IMR-90 (cell line): ENCODE data around the gene TTLL7. TPM values are rescaled to one million over a fixed set of nuclear protein-coding genes. Genes with fewer than 3 reads are reported as not detected.

Source experiments
- ATAC-seq: fragments of 200-7000 bp; cut with Tn5 transposase; 2 replicates; pipeline ENCODE4 v1.9.1; 2020; ENCODE audit warnings: low read depth, mild to moderate bottlenecking, moderate library complexity
- BruUV-seq: library from RNA; stranded (reverse); fragments of 400-500 nt; replicated peaks from 2 replicates; lab custom pipeline; 2021; lab: Mats Ljungman, UMichigan
- CTCF ChIA-PET: fragments of 300-600 bp; formaldehyde crosslinking; extraction: SDS; loops from one replicate; lab custom pipeline; 2021; ENCODE audit warnings: antibody characterized with exemption; lab: Yijun Ruan, JAX
- POLR2A ChIA-PET: fragments of 300-600 bp; sonication (Branson Sonifier 250); formaldehyde crosslinking; loops from one replicate; lab custom pipeline; 2022; ENCODE audit warnings: antibody characterized with exemption; ENCODE audit not compliant: unreplicated experiment; lab: Charles Lee
- DNase-seq: peaks from one replicate; pipeline ENCODE4 v3.0.0; 2013
- H2AFZ ChIP-seq: replicated peaks from 2 replicates; pipeline ENCODE3; 2013; ENCODE audit warnings: low read length, mild to moderate bottlenecking; ENCODE audit not compliant: poor library complexity
- H2AK5ac ChIP-seq: 2 replicates; pipeline ENCODE4 v1.6.1; 2013; ENCODE audit warnings: low read depth, low read length, inconsistent platforms
- H2AK9ac ChIP-seq: replicated peaks from 2 replicates; pipeline ENCODE3; 2013; ENCODE audit warnings: mild to moderate bottlenecking, low read depth, low read length, moderate library complexity; ENCODE audit not compliant: poor library complexity
- H2BK120ac ChIP-seq: 2 replicates; pipeline ENCODE4 v1.6.1; 2013; ENCODE audit warnings: low read depth, low read length, inconsistent platforms
- H2BK15ac ChIP-seq: 3 replicates; pipeline ENCODE4 v1.6.1; 2013; ENCODE audit warnings: low read depth, low read length, inconsistent platforms
- H2BK20ac ChIP-seq: 2 replicates; pipeline ENCODE4 v1.6.1; 2013; ENCODE audit warnings: low read depth, mild to moderate bottlenecking, inconsistent platforms, low read length, moderate library complexity
- H2BK5ac ChIP-seq: 2 replicates; pipeline ENCODE4 v1.6.1; 2013; ENCODE audit warnings: mild to moderate bottlenecking, low read depth, low read length, inconsistent platforms; ENCODE audit not compliant: poor library complexity, severe bottlenecking
- H3K14ac ChIP-seq: replicated peaks from 2 replicates; pipeline ENCODE4 v1.6.1; 2013; ENCODE audit warnings: low read depth, low read length, inconsistent platforms
- H3K18ac ChIP-seq: 2 replicates; pipeline ENCODE4 v1.6.1; 2013; ENCODE audit warnings: low read depth, low read length, control low read depth
- H3K23ac ChIP-seq: 2 replicates; pipeline ENCODE4 v1.6.1; 2013; ENCODE audit warnings: low read depth, low read length, inconsistent platforms
- H3K27ac ChIP-seq: 2 replicates; pipeline ENCODE4 v1.5.1; 2013; ENCODE audit warnings: mild to moderate bottlenecking, control low read depth, low read length; ENCODE audit not compliant: insufficient read depth
- H3K27me3 ChIP-seq: 2 replicates; pipeline ENCODE4 v1.6.1; 2013; ENCODE audit warnings: low read length; ENCODE audit not compliant: control insufficient read depth, insufficient read depth
- H3K36me3 ChIP-seq: 2 replicates; pipeline ENCODE4 v1.6.1; 2013; ENCODE audit warnings: low read length, mixed read lengths; ENCODE audit not compliant: control insufficient read depth, insufficient read depth
- H3K4ac ChIP-seq: 2 replicates; pipeline ENCODE4 v1.6.1; 2013; ENCODE audit warnings: low read depth, low read length, inconsistent platforms
- H3K4me1 ChIP-seq: 2 replicates; pipeline ENCODE4 v1.6.1; 2013; ENCODE audit warnings: low read length, mixed read lengths; ENCODE audit not compliant: control insufficient read depth, insufficient read depth
- H3K4me2 ChIP-seq: 2 replicates; pipeline ENCODE4 v1.6.1; 2013; ENCODE audit warnings: low read depth, mild to moderate bottlenecking, control low read depth, low read length, moderate library complexity
- H3K4me3 ChIP-seq: 2 replicates; pipeline ENCODE4 v1.5.1; 2013; ENCODE audit warnings: low read depth, mild to moderate bottlenecking, control low read depth, low read length, moderate library complexity; ENCODE audit not compliant: insufficient read depth
- H3K56ac ChIP-seq: 2 replicates; pipeline ENCODE4 v1.6.1; 2013; ENCODE audit warnings: low read length, inconsistent platforms; ENCODE audit not compliant: insufficient read depth; ENCODE audit errors: extremely low read depth
- H3K79me1 ChIP-seq, 2 experiments: 2 replicates each; pipeline ENCODE4 v1.6.1; 2013; ENCODE audit warnings: low read length in 2 of 2, inconsistent platforms in 1 of 2, low read depth in 1 of 2
- H3K9ac ChIP-seq: 2 replicates; pipeline ENCODE4 v1.6.1; 2013; ENCODE audit warnings: low read depth, low read length, control low read depth
- H3K9me1 ChIP-seq: 2 replicates; pipeline ENCODE4 v1.6.1; 2013; ENCODE audit warnings: low read length, inconsistent platforms; ENCODE audit not compliant: insufficient read depth
- H3K9me3 ChIP-seq: 2 replicates; pipeline ENCODE4 v1.6.1; 2013; ENCODE audit warnings: low read length; ENCODE audit not compliant: control insufficient read depth, insufficient read depth
- H4K20me1 ChIP-seq: 2 replicates; pipeline ENCODE4 v1.6.1; 2013; ENCODE audit warnings: low read length, inconsistent platforms; ENCODE audit not compliant: insufficient read depth
- H4K5ac ChIP-seq: 2 replicates; pipeline ENCODE4 v1.6.1; 2013; ENCODE audit warnings: mild to moderate bottlenecking, low read depth, low read length, control low read depth
- H4K8ac ChIP-seq, 2 experiments: 2 replicates each; pipeline ENCODE4 v1.6.1; 2013; ENCODE audit warnings: low read depth in 2 of 2, low read length in 2 of 2, control low read depth in 1 of 2, inconsistent platforms in 1 of 2
- H4K91ac ChIP-seq: 2 replicates; pipeline ENCODE4 v1.6.1; 2013; ENCODE audit warnings: low read depth, low read length, inconsistent platforms; ENCODE audit not compliant: insufficient read depth
- BHLHE40 ChIP-seq: fragments of 150-350 bp; IDR thresholded peaks from 2 replicates; pipeline ENCODE4 v1.6.1; 2016; ENCODE audit warnings: mild to moderate bottlenecking, low read depth, low read length
- CEBPB ChIP-seq: IDR thresholded peaks from 2 replicates; pipeline ENCODE4 v1.6.1; 2012; ENCODE audit warnings: low read depth, low read length, improper control_type of control experiment
- CHD1 ChIP-seq: IDR thresholded peaks from 2 replicates; pipeline ENCODE4 v1.6.1; 2012; ENCODE audit warnings: low read depth, low read length, improper control_type of control experiment
- FOS ChIP-seq: fragments of 150-350 bp; IDR thresholded peaks from 2 replicates; pipeline ENCODE4 v1.6.1; 2016; ENCODE audit warnings: low read depth, low read length
- MAFK ChIP-seq: IDR thresholded peaks from 2 replicates; pipeline ENCODE4 v1.6.1; 2012; ENCODE audit warnings: low read depth, low read length, improper control_type of control experiment
- MAZ ChIP-seq: IDR thresholded peaks from 2 replicates; pipeline ENCODE4 v1.6.1; 2012; ENCODE audit warnings: low read depth, mild to moderate bottlenecking, low read length, improper control_type of control experiment, moderate library complexity, borderline replicate concordance
- MXI1 ChIP-seq: IDR thresholded peaks from 2 replicates; pipeline ENCODE4 v1.6.1; 2012; ENCODE audit warnings: low read depth, mild to moderate bottlenecking, low read length, moderate library complexity, borderline replicate concordance
- NFE2L2 ChIP-seq: fragments of 150-350 bp; IDR thresholded peaks from 2 replicates; pipeline ENCODE4 v1.6.1; 2016; ENCODE audit warnings: low read depth, mild to moderate bottlenecking, low read length
- POLR2A ChIP-seq: IDR thresholded peaks from 2 replicates; pipeline ENCODE4 v1.6.1; 2012; ENCODE audit warnings: mild to moderate bottlenecking, low read depth, low read length
- RAD21 ChIP-seq: IDR thresholded peaks from 2 replicates; pipeline ENCODE4 v1.6.1; 2012; ENCODE audit warnings: low read length, improper control_type of control experiment
- RCOR1 ChIP-seq: IDR thresholded peaks from 2 replicates; pipeline ENCODE4 v1.6.1; 2012; ENCODE audit warnings: mild to moderate bottlenecking, low read length, improper control_type of control experiment; ENCODE audit not compliant: insufficient replicate concordance
- RFX5 ChIP-seq: IDR thresholded peaks from 2 replicates; pipeline ENCODE4 v1.8.0; 2012; ENCODE audit warnings: low read depth, mild to moderate bottlenecking, low read length, moderate library complexity
- SMC3 ChIP-seq: fragments of 150-350 bp; IDR thresholded peaks from 2 replicates; pipeline ENCODE4 v1.6.1; 2016; ENCODE audit warnings: low read depth, mild to moderate bottlenecking, antibody characterized with exemption, low read length, moderate library complexity
- WGBS, 2 experiments: methylation state at CpG; one replicate each; pipeline versions ENCODE4 v1.1.5 to v1.1.7; 2013; ENCODE audit warnings: missing lambda C conversion rate in 2 of 2; ENCODE audit not compliant: insufficient read length in 1 of 2; ENCODE audit errors: extremely low coverage in 2 of 2; 5-methylcytosine and 5-hydroxymethylcytosine counted together
- dilution Hi-C: fragments of 300-500 bp; cut with HindIII; formaldehyde crosslinking; loops from one replicate; pipeline ENCODE4 v1.14.3; 2018; ENCODE audit warnings: low sequenced_read_pairs; ENCODE audit not compliant: unreplicated experiment
- in situ Hi-C: fragments of 300-500 bp; cut with MboI; formaldehyde crosslinking; loops from 3 replicates; pipeline ENCODE4 v1.14.3; 2019; ENCODE audit warnings: low sequenced_read_pairs, inconsistent platforms, mixed read lengths
- intact Hi-C: fragments of 100-400 bp; cut with micrococcal nuclease; formaldehyde crosslinking; loops from 2 replicates; pipeline ENCODE4 v1.10.0; 2022
- polyA plus RNA-seq, 3 experiments: library from polyadenylated mRNA; depleted of rRNA; stranded (reverse); fragments of >200 nt; gene quantifications; 2 replicates each; pipeline ENCODE4 v1.2.3, GENCODE V29; 2012; ENCODE audit warnings: low replicate concordance in 1 of 3
- total RNA-seq: library from RNA; depleted of rRNA; stranded (reverse); fragments of >200 nt; gene quantifications from 2 replicates; pipeline ENCODE4 v1.2.3, GENCODE V29; 2012
- TF ChIP-seq, protein P1 (sequence below): fragments of 150-350 bp; IDR thresholded peaks from 2 replicates; pipeline ENCODE4 v1.6.1; 2017; ENCODE audit warnings: mild to moderate bottlenecking, antibody characterized with exemption, low read length, low read depth
- TF ChIP-seq, protein P2 (sequence below): fragments of 150-350 bp; IDR thresholded peaks from 2 replicates; pipeline ENCODE4 v1.6.1; 2016; ENCODE audit warnings: low read depth, mild to moderate bottlenecking, low read length, moderate library complexity, borderline replicate concordance
- TF ChIP-seq, protein P3 (sequence below): conservative IDR thresholded peaks from 2 replicates; pipeline ENCODE4 v1.5.1; 2012; ENCODE audit warnings: mild to moderate bottlenecking, low read depth, low read length, improper control_type of control experiment

TTLL7 gene
- total and polyA plus RNA-seq, 2 of the 4 experiments (the other 2 are of a cell fraction): 5.7 to 8.1 TPM

DNA sequence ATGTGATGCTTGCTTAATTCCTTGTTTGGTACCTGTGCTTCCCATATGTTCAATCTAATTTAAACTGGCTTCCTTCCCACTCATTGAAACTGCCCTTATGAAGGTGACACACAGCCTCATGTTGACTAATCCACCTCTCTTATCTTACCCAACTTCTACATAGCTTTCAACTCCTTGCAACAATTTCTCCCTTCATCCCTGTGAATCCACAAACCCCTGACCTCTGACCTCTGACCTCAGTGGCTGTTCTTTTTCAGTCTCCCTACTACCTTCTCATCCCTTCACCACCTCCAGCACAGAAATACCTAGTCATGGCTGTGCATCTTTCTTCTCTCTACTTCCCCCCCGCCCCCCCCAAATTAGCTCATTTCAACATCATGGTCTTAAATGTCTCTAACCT, 144.5 kb downstream of the TTLL7 start:
- ChIA-PET CTCF (no interaction called here), POLR2A (no interaction called here)
- Histone ChIP-seq H3K18ac (no peak overlapping the region), H3K9ac (no peak overlapping the region), H3K27ac (no peak overlapping the region), H4K20me1 (no peaks in the 10 kb centered on the region), H2BK5ac (no peak overlapping the region), H3K23ac (no peak overlapping the region), H3K27me3 (peaks cover 2% of the 10 kb centered on the region; the same call in 1 of the 2 replicates), H2BK15ac (no peak overlapping the region), H2BK20ac (no peak overlapping the region), H4K8ac (no peak overlapping the region), H2BK120ac (no peak overlapping the region), H3K4me2 (no peak overlapping the region), H3K4me3 (no peak overlapping the region), H3K56ac (no peak overlapping the region), H3K4me1 (no peaks in the 10 kb centered on the region), H3K36me3 (no peaks in the 10 kb centered on the region), H3K14ac (no peak overlapping the region), H3K79me1 (no peaks in the 10 kb centered on the region), H2AFZ (no peak overlapping the region), H3K9me3 (no peaks in the 10 kb centered on the region), H4K91ac (no peak overlapping the region), H4K5ac (no peak overlapping the region), H3K9me1 (no peaks in the 10 kb centered on the region), H2AK5ac (no peak overlapping the region), H3K4ac (no peak overlapping the region), H2AK9ac (no peak overlapping the region)
- in situ Hi-C loops: no loop called here
- WGBS, 2 experiments: no CpG with 5 or more reads among the region's 1 CpG
- no peak for DNase-seq
- intact Hi-C loops: no loop called here
- BruUV-seq: no TSS peak
- dilution Hi-C loops: no loop called here
- no peak for ATAC-seq
- TF ChIP-seq RFX5: no peak
- TF ChIP-seq FOS: no peak
- TF ChIP-seq CEBPB: no peak
- TF ChIP-seq RCOR1: no peak
- TF ChIP-seq, protein P1, sequence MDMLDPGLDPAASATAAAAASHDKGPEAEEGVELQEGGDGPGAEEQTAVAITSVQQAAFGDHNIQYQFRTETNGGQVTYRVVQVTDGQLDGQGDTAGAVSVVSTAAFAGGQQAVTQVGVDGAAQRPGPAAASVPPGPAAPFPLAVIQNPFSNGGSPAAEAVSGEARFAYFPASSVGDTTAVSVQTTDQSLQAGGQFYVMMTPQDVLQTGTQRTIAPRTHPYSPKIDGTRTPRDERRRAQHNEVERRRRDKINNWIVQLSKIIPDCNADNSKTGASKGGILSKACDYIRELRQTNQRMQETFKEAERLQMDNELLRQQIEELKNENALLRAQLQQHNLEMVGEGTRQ: no peak
- no peak for TF ChIP-seq SMC3
- no peak for TF ChIP-seq CHD1
- no peak for TF ChIP-seq BHLHE40
- no peak for TF ChIP-seq MAZ
- TF ChIP-seq, protein P2, sequence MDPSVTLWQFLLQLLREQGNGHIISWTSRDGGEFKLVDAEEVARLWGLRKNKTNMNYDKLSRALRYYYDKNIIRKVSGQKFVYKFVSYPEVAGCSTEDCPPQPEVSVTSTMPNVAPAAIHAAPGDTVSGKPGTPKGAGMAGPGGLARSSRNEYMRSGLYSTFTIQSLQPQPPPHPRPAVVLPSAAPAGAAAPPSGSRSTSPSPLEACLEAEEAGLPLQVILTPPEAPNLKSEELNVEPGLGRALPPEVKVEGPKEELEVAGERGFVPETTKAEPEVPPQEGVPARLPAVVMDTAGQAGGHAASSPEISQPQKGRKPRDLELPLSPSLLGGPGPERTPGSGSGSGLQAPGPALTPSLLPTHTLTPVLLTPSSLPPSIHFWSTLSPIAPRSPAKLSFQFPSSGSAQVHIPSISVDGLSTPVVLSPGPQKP: no peak
- TF ChIP-seq MXI1: no peak
- TF ChIP-seq RAD21: no peak
- TF ChIP-seq, protein P3, sequence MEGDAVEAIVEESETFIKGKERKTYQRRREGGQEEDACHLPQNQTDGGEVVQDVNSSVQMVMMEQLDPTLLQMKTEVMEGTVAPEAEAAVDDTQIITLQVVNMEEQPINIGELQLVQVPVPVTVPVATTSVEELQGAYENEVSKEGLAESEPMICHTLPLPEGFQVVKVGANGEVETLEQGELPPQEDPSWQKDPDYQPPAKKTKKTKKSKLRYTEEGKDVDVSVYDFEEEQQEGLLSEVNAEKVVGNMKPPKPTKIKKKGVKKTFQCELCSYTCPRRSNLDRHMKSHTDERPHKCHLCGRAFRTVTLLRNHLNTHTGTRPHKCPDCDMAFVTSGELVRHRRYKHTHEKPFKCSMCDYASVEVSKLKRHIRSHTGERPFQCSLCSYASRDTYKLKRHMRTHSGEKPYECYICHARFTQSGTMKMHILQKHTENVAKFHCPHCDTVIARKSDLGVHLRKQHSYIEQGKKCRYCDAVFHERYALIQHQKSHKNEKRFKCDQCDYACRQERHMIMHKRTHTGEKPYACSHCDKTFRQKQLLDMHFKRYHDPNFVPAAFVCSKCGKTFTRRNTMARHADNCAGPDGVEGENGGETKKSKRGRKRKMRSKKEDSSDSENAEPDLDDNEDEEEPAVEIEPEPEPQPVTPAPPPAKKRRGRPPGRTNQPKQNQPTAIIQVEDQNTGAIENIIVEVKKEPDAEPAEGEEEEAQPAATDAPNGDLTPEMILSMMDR: no peak
- no peak for TF ChIP-seq NFE2L2
- TF ChIP-seq MAFK: no peak
- TF ChIP-seq POLR2A: no peak
